Tibial artery (tissue), 4 donors: ENCODE results near the gene ATP8B3.

ENCODE experiments used
- DNase-seq, 2 donors: peaks; one replicate each; pipeline ENCODE4 v3.0.0-alpha.2; 2019
- H3K27ac ChIP-seq, 2 donors: fragments of 200-600 bp; sonication (generic) in 1 of 2; 1 replicate in 1 of 2; 2 replicates in 1 of 2; pipeline ENCODE4 v1.5.1; 2018 to 2019; ENCODE audit warnings: mild to moderate bottlenecking in 1 of 2
- H3K27me3 ChIP-seq, 2 donors: fragments of 200-600 bp; sonication (generic) in 1 of 2; one replicate each; pipeline versions ENCODE4 v1.5.1 to v1.6.0; 2016 to 2019
- H3K36me3 ChIP-seq, 3 donors: fragments of 200-600 bp; sonication (generic) in 2 of 3; one replicate each; pipeline ENCODE4 v1.5.1; 2016 to 2019; ENCODE audit warnings: mild to moderate bottlenecking in 2 of 3
- H3K4me1 ChIP-seq, 4 donors: fragments of 200-600 bp; sonication (generic) in 2 of 4; 1 replicate in 3 of 4; 2 replicates in 1 of 4; pipeline ENCODE4 v1.5.1; 2016 to 2019
- H3K4me3 ChIP-seq, 2 donors: fragments of 200-600 bp; sonication (generic) in 1 of 2; 1 replicate in 1 of 2; 2 replicates in 1 of 2; pipeline ENCODE4 v1.5.1; 2018 to 2019; ENCODE audit warnings: mild to moderate bottlenecking in 2 of 2
- H3K9me3 ChIP-seq, 3 donors: fragments of 200-600 bp; sonication (generic) in 1 of 3; one replicate each; pipeline ENCODE4 v1.5.1; 2016 to 2019
- intact Hi-C: fragments of 100-400 bp; cut with DNase I; formaldehyde crosslinking; loops from one replicate; pipeline ENCODE4 v1.15.0; 2023; ENCODE audit warnings: low total_unique reads
- TF ChIP-seq, protein P1 (sequence below), 2 experiments: fragments of 200-600 bp in 1 of 2; fragments of 450-650 bp in 1 of 2; IDR thresholded peaks; one replicate each; pipeline ENCODE4 v1.5.1; 2017 to 2019; ENCODE audit warnings: antibody characterized with exemption in 2 of 2, mild to moderate bottlenecking in 1 of 2, moderate library complexity in 1 of 2

Gene ATP8B3

DNA sequence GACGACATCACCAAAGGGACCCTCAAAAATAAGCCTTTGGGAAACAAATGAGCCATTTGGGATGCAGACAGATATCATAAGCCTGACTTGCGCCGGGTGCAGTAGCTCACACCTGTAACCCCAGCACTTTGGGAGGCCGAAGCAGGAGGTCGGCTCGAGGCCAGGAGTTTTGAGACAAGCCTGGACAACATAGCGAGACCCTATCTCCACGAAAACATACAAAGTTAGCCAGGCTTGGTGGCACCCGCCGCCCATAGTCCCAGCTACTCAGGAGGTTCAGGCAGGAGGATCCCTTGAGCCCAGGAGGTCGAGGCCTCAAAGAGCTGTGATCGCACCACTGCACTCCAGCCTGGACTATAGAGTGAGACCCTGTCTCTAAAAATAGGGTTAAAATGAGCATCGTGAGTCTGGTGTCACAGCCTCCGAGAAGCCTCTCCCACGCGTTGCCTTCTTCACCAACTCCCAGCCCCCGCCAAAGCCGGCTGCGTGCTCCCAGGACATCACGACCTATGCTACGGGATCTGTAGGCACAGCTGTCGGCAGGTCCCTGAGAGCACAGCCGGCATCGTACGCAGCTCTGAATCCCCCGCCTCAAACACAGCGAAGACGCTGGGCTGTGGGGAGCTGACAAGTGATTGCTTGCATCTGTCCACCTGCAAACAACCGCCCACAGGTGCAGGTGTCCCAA, 34.6 kb upstream of the ATP8B3 start:
- Histone ChIP-seq H3K4me1 (peaks cover 0 to 59% (median 54%) of the 10 kb centered on the region in 4 donors), H3K4me3 (peak overlapping the region; percentile 95 to 99), H3K27ac (no peak overlapping the region), H3K9me3 (no peaks in the 10 kb centered on the region), H3K27me3 (no peaks in the 10 kb centered on the region), H3K36me3 (peaks cover 0 to 4% (median 0%) of the 10 kb centered on the region in 3 donors)
- intact Hi-C loops: no loop called here
- TF ChIP-seq, protein P1, sequence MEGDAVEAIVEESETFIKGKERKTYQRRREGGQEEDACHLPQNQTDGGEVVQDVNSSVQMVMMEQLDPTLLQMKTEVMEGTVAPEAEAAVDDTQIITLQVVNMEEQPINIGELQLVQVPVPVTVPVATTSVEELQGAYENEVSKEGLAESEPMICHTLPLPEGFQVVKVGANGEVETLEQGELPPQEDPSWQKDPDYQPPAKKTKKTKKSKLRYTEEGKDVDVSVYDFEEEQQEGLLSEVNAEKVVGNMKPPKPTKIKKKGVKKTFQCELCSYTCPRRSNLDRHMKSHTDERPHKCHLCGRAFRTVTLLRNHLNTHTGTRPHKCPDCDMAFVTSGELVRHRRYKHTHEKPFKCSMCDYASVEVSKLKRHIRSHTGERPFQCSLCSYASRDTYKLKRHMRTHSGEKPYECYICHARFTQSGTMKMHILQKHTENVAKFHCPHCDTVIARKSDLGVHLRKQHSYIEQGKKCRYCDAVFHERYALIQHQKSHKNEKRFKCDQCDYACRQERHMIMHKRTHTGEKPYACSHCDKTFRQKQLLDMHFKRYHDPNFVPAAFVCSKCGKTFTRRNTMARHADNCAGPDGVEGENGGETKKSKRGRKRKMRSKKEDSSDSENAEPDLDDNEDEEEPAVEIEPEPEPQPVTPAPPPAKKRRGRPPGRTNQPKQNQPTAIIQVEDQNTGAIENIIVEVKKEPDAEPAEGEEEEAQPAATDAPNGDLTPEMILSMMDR (IDR thresholded peaks at IDR 0.05): no peak
- DNase-seq: no peak

DNA sequence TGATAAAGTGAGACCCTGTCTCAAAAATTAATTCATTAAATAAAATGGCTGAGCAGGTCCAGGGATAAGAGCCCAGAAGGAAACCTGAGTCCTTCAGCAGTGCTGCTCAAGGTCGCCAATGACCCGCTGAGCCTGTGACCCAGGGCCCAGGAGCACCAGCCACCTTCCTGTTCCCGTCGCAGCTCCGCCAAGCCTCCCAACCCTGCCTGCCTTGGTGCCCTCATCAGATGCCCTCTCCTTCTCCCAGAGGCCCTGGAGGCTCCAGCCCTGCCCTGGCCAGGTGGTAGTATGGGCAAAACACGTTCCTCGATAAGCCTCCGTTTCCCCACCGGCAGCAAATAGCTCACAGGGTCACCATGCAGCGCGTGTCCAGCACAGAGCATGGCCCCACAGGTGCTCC, 33.6 kb upstream of the ATP8B3 start:
- TF ChIP-seq, protein P1 (IDR thresholded peaks at IDR 0.05): no peak
- Histone ChIP-seq H3K9me3 (no peaks in the 10 kb centered on the region), H3K36me3 (peaks cover 0 to 4% (median 0%) of the 10 kb centered on the region in 3 donors), H3K4me1 (peaks cover 0 to 69% (median 56%) of the 10 kb centered on the region in 4 donors), H3K27me3 (no peaks in the 10 kb centered on the region), H3K27ac (no peak overlapping the region), H3K4me3 (no peak overlapping the region)
- DNase-seq: no peak
- intact Hi-C loops: no loop called here

DNA sequence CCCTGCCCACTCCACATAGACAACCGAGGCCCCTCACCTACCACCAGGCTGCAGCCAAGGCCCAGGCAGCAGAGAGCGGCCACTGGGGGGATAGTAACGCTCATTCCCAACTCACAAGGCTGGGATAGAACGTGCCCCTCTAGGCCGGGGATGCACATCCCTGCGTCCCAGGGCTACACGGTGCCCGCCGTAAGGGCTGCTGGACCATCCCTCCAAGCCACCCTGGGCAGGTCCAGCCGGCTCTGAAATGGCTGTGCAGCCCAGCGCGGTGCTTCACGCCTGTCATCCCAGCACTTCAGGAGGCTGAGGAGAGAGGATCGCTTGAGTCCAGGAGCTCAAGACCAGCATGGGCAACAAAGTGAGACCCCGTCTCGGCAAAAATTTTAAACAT, 33.0 kb upstream of the ATP8B3 start:
- H3K36me3 ChIP-seq: peaks cover 0 to 4% (median 0%) of the 10 kb centered on the region in 3 donors
- H3K4me3 ChIP-seq: no peak overlapping the region
- no peak overlapping the region for H3K27ac ChIP-seq

DNA sequence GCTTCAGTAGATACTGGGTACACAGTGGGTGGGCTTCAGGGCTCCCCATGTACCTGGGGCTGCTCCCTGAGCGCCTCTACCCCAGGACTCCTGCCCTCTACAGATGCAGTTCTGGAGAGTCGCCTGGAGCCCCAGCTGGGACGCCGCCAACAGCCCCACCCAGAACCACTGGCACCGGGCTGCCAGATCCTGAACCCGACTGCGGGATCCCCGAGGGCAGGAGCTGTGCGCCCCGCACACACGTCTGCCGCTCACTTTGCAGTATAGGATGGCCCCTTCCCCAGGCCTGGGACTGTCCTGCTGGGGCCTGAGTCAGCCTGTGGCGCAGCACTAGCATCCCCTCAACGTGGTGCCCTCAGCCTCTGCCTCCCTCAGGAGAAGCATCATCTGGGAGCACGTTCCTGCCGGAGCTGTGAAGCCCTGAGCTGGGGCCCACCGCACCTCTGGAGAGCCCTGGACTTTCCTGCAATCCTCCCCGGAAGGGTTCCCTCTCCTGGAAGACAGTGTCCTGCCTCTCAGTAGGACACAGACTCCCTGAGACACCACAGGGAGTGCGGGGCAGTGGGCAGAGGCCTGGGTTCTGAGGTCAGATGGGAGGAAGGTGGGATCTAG, 32.5 kb upstream of the ATP8B3 start:
- Histone ChIP-seq H3K9me3 (no peaks in the 10 kb centered on the region), H3K4me1 (peaks cover 0 to 74% (median 56%) of the 10 kb centered on the region in 4 donors), H3K27ac (no peak overlapping the region), H3K27me3 (no peaks in the 10 kb centered on the region), H3K4me3 (no peak overlapping the region), H3K36me3 (peaks cover 0 to 9% (median 0%) of the 10 kb centered on the region in 3 donors)
- TF ChIP-seq, protein P1 (IDR thresholded peaks at IDR 0.05): no peak
- DNase-seq: no peak
- intact Hi-C loops: no loop called here

More for the DNA sequence above, 33.0 kb upstream of the ATP8B3 start:
- Histone ChIP-seq H3K27me3 (no peaks in the 10 kb centered on the region), H3K9me3 (no peaks in the 10 kb centered on the region), H3K4me1 (peaks cover 0 to 70% (median 56%) of the 10 kb centered on the region in 4 donors)
- intact Hi-C loops: no loop called here
- no peak for DNase-seq
- TF ChIP-seq, protein P1 (IDR thresholded peaks at IDR 0.05): no peak

DNA sequence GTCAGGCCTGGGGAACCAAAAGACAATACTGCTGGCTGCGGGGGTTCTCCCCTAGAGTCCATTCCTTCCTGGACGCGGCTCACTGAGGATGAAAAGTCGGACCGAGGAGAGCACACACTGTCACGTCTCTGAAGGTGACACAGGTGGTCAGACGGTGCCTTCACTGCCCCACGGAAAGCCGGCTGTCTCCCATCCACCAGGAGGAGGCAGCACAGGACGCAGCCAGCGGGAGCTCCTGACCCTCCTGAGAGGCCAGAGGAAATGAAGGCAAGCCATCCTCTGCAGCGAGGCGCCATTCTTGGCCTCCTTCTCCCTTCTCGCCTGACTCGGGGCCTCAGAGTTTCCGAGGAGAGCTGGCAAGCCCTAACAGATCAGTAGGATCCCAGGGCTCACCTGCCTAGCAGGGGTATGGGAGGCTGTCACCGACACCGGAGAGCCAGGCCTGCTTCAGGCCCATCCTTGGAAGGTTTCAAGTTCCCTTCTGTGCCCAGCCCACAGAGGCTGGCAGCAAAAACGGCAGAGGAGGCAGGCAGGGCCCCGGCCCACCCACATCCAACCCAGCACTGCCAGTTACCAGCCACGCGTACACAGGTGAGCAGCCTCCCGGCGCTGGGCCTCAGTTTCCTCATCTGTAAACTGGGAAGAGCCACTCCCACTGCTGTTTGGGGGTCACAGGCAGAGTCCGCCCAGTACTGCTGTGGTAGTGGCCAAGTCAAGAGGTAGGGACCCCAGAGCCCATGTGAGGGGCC, 31.7 kb upstream of the ATP8B3 start:
- no peaks in the 10 kb centered on the region for H3K27me3 ChIP-seq
- H3K36me3 ChIP-seq: peaks cover 0 to 17% (median 0%) of the 10 kb centered on the region in 3 donors
- H3K9me3 ChIP-seq: no peaks in the 10 kb centered on the region
- peaks cover 0 to 79% (median 56%) of the 10 kb centered on the region in 4 donors for H3K4me1 ChIP-seq
- intact Hi-C loops: no loop called here
- no peak overlapping the region for H3K27ac ChIP-seq
- H3K4me3 ChIP-seq: no peak overlapping the region
- no peak for DNase-seq
- TF ChIP-seq, protein P1 (IDR thresholded peaks at IDR 0.05): no peak
